IMR-90 (cell line): ENCODE results near the gene COX6B1. TPM values are rescaled to one million over a fixed set of nuclear protein-coding genes. Genes with fewer than 3 reads are reported as not detected.

ENCODE experiments used
- ATAC-seq: fragments of 200-7000 bp; cut with Tn5 transposase; 2 replicates; pipeline ENCODE4 v1.9.1; 2020; ENCODE audit warnings: low read depth, mild to moderate bottlenecking, moderate library complexity
- BruUV-seq: library from RNA; stranded (reverse); fragments of 400-500 nt; replicated peaks from 2 replicates; lab custom pipeline; 2021; lab: Mats Ljungman, UMichigan
- CTCF ChIA-PET: fragments of 300-600 bp; formaldehyde crosslinking; extraction: SDS; loops from one replicate; lab custom pipeline; 2021; ENCODE audit warnings: antibody characterized with exemption; lab: Yijun Ruan, JAX
- POLR2A ChIA-PET: fragments of 300-600 bp; sonication (Branson Sonifier 250); formaldehyde crosslinking; loops from one replicate; lab custom pipeline; 2022; ENCODE audit warnings: antibody characterized with exemption; ENCODE audit not compliant: unreplicated experiment; lab: Charles Lee
- DNase-seq: peaks from one replicate; pipeline ENCODE4 v3.0.0; 2013
- H2AFZ ChIP-seq: replicated peaks from 2 replicates; pipeline ENCODE3; 2013; ENCODE audit warnings: low read length, mild to moderate bottlenecking; ENCODE audit not compliant: poor library complexity
- H2AK5ac ChIP-seq: 2 replicates; pipeline ENCODE4 v1.6.1; 2013; ENCODE audit warnings: low read depth, low read length, inconsistent platforms
- H2AK9ac ChIP-seq: replicated peaks from 2 replicates; pipeline ENCODE3; 2013; ENCODE audit warnings: mild to moderate bottlenecking, low read depth, low read length, moderate library complexity; ENCODE audit not compliant: poor library complexity
- H2BK120ac ChIP-seq: 2 replicates; pipeline ENCODE4 v1.6.1; 2013; ENCODE audit warnings: low read depth, low read length, inconsistent platforms
- H2BK15ac ChIP-seq: 3 replicates; pipeline ENCODE4 v1.6.1; 2013; ENCODE audit warnings: low read depth, low read length, inconsistent platforms
- H2BK20ac ChIP-seq: 2 replicates; pipeline ENCODE4 v1.6.1; 2013; ENCODE audit warnings: low read depth, mild to moderate bottlenecking, inconsistent platforms, low read length, moderate library complexity
- H2BK5ac ChIP-seq: 2 replicates; pipeline ENCODE4 v1.6.1; 2013; ENCODE audit warnings: mild to moderate bottlenecking, low read depth, low read length, inconsistent platforms; ENCODE audit not compliant: poor library complexity, severe bottlenecking
- H3K14ac ChIP-seq: replicated peaks from 2 replicates; pipeline ENCODE4 v1.6.1; 2013; ENCODE audit warnings: low read depth, low read length, inconsistent platforms
- H3K18ac ChIP-seq: 2 replicates; pipeline ENCODE4 v1.6.1; 2013; ENCODE audit warnings: low read depth, low read length, control low read depth
- H3K23ac ChIP-seq: 2 replicates; pipeline ENCODE4 v1.6.1; 2013; ENCODE audit warnings: low read depth, low read length, inconsistent platforms
- H3K27ac ChIP-seq: 2 replicates; pipeline ENCODE4 v1.5.1; 2013; ENCODE audit warnings: mild to moderate bottlenecking, control low read depth, low read length; ENCODE audit not compliant: insufficient read depth
- H3K27me3 ChIP-seq: 2 replicates; pipeline ENCODE4 v1.6.1; 2013; ENCODE audit warnings: low read length; ENCODE audit not compliant: control insufficient read depth, insufficient read depth
- H3K36me3 ChIP-seq: 2 replicates; pipeline ENCODE4 v1.6.1; 2013; ENCODE audit warnings: low read length, mixed read lengths; ENCODE audit not compliant: control insufficient read depth, insufficient read depth
- H3K4ac ChIP-seq: 2 replicates; pipeline ENCODE4 v1.6.1; 2013; ENCODE audit warnings: low read depth, low read length, inconsistent platforms
- H3K4me1 ChIP-seq: 2 replicates; pipeline ENCODE4 v1.6.1; 2013; ENCODE audit warnings: low read length, mixed read lengths; ENCODE audit not compliant: control insufficient read depth, insufficient read depth
- H3K4me2 ChIP-seq: 2 replicates; pipeline ENCODE4 v1.6.1; 2013; ENCODE audit warnings: low read depth, mild to moderate bottlenecking, control low read depth, low read length, moderate library complexity
- H3K4me3 ChIP-seq: 2 replicates; pipeline ENCODE4 v1.5.1; 2013; ENCODE audit warnings: low read depth, mild to moderate bottlenecking, control low read depth, low read length, moderate library complexity; ENCODE audit not compliant: insufficient read depth
- H3K56ac ChIP-seq: 2 replicates; pipeline ENCODE4 v1.6.1; 2013; ENCODE audit warnings: low read length, inconsistent platforms; ENCODE audit not compliant: insufficient read depth; ENCODE audit errors: extremely low read depth
- H3K79me1 ChIP-seq, 2 experiments: 2 replicates each; pipeline ENCODE4 v1.6.1; 2013; ENCODE audit warnings: low read length in 2 of 2, inconsistent platforms in 1 of 2, low read depth in 1 of 2
- H3K9ac ChIP-seq: 2 replicates; pipeline ENCODE4 v1.6.1; 2013; ENCODE audit warnings: low read depth, low read length, control low read depth
- H3K9me1 ChIP-seq: 2 replicates; pipeline ENCODE4 v1.6.1; 2013; ENCODE audit warnings: low read length, inconsistent platforms; ENCODE audit not compliant: insufficient read depth
- H3K9me3 ChIP-seq: 2 replicates; pipeline ENCODE4 v1.6.1; 2013; ENCODE audit warnings: low read length; ENCODE audit not compliant: control insufficient read depth, insufficient read depth
- H4K20me1 ChIP-seq: 2 replicates; pipeline ENCODE4 v1.6.1; 2013; ENCODE audit warnings: low read length, inconsistent platforms; ENCODE audit not compliant: insufficient read depth
- H4K5ac ChIP-seq: 2 replicates; pipeline ENCODE4 v1.6.1; 2013; ENCODE audit warnings: mild to moderate bottlenecking, low read depth, low read length, control low read depth
- H4K8ac ChIP-seq, 2 experiments: 2 replicates each; pipeline ENCODE4 v1.6.1; 2013; ENCODE audit warnings: low read depth in 2 of 2, low read length in 2 of 2, control low read depth in 1 of 2, inconsistent platforms in 1 of 2
- H4K91ac ChIP-seq: 2 replicates; pipeline ENCODE4 v1.6.1; 2013; ENCODE audit warnings: low read depth, low read length, inconsistent platforms; ENCODE audit not compliant: insufficient read depth
- BHLHE40 ChIP-seq: fragments of 150-350 bp; IDR thresholded peaks from 2 replicates; pipeline ENCODE4 v1.6.1; 2016; ENCODE audit warnings: mild to moderate bottlenecking, low read depth, low read length
- MAZ ChIP-seq: IDR thresholded peaks from 2 replicates; pipeline ENCODE4 v1.6.1; 2012; ENCODE audit warnings: low read depth, mild to moderate bottlenecking, low read length, improper control_type of control experiment, moderate library complexity, borderline replicate concordance
- RCOR1 ChIP-seq: IDR thresholded peaks from 2 replicates; pipeline ENCODE4 v1.6.1; 2012; ENCODE audit warnings: mild to moderate bottlenecking, low read length, improper control_type of control experiment; ENCODE audit not compliant: insufficient replicate concordance
- RFX5 ChIP-seq: IDR thresholded peaks from 2 replicates; pipeline ENCODE4 v1.8.0; 2012; ENCODE audit warnings: low read depth, mild to moderate bottlenecking, low read length, moderate library complexity
- WGBS, 2 experiments: methylation state at CpG; one replicate each; pipeline versions ENCODE4 v1.1.5 to v1.1.7; 2013; ENCODE audit warnings: missing lambda C conversion rate in 2 of 2; ENCODE audit not compliant: insufficient read length in 1 of 2; ENCODE audit errors: extremely low coverage in 2 of 2; 5-methylcytosine and 5-hydroxymethylcytosine counted together
- dilution Hi-C: fragments of 300-500 bp; cut with HindIII; formaldehyde crosslinking; loops from one replicate; pipeline ENCODE4 v1.14.3; 2018; ENCODE audit warnings: low sequenced_read_pairs; ENCODE audit not compliant: unreplicated experiment
- in situ Hi-C: fragments of 300-500 bp; cut with MboI; formaldehyde crosslinking; loops from 3 replicates; pipeline ENCODE4 v1.14.3; 2019; ENCODE audit warnings: low sequenced_read_pairs, inconsistent platforms, mixed read lengths
- intact Hi-C: fragments of 100-400 bp; cut with micrococcal nuclease; formaldehyde crosslinking; loops from 2 replicates; pipeline ENCODE4 v1.10.0; 2022
- polyA plus RNA-seq, 3 experiments: library from polyadenylated mRNA; depleted of rRNA; stranded (reverse); fragments of >200 nt; gene quantifications; 2 replicates each; pipeline ENCODE4 v1.2.3, GENCODE V29; 2012; ENCODE audit warnings: low replicate concordance in 1 of 3
- total RNA-seq: library from RNA; depleted of rRNA; stranded (reverse); fragments of >200 nt; gene quantifications from 2 replicates; pipeline ENCODE4 v1.2.3, GENCODE V29; 2012
- TF ChIP-seq, protein P1 (sequence below): fragments of 150-350 bp; IDR thresholded peaks from 2 replicates; pipeline ENCODE4 v1.6.1; 2017; ENCODE audit warnings: mild to moderate bottlenecking, antibody characterized with exemption, low read length, low read depth
- TF ChIP-seq, protein P2 (sequence below): conservative IDR thresholded peaks from 2 replicates; pipeline ENCODE4 v1.5.1; 2012; ENCODE audit warnings: mild to moderate bottlenecking, low read depth, low read length, improper control_type of control experiment

Gene COX6B1
- total and polyA plus RNA-seq, 2 of the 4 experiments (the other 2 are of a cell fraction) = 914 to 983 TPM

DNA sequence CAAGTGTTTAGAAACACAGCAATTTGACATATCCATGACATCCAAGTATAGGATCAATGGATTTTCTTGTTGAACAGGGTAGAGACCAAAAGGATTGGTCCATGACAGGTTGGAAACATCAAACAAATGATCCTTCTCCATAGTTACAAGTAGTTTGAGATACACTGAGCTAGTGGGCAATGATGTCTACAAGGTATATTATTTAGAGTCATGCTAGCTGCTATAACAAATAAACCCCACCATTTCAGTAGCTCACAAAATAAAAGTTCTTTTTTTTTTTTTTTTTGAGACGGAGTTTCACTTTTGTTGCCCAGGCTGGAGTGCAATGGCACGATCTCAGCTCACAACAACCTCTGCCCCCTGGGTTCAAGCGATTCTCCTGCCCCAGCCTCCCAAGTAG, 40.5 kb upstream of the COX6B1 start:
- ATAC-seq (no peak), DNase-seq (no peak)
- H4K5ac ChIP-seq = no peak overlapping the region
- in situ Hi-C loops = no loop called here
- H3K23ac ChIP-seq = no peak overlapping the region
- ChIA-PET POLR2A (no interaction called here), CTCF (no interaction called here)
- no peaks in the 10 kb centered on the region for H4K20me1 ChIP-seq
- H2AFZ ChIP-seq = no peak overlapping the region
- no peak overlapping the region for H2AK5ac ChIP-seq
- no peak overlapping the region for H2BK15ac ChIP-seq
- H3K4me1 ChIP-seq = no peaks in the 10 kb centered on the region
- peaks cover 0 to under 1% of the 10 kb centered on the region in 2 experiments; a peak in 1 of 4 replicates for H3K79me1 ChIP-seq
- H3K9me1 ChIP-seq = peaks cover 7% of the 10 kb centered on the region; the same call in 1 of the 2 replicates
- H3K27me3 ChIP-seq = 0 out of 2 replicates have a peak, but pooled peaks cover under 1% of the 10 kb centered on the region
- H3K36me3 ChIP-seq = no peaks in the 10 kb centered on the region
- H3K18ac ChIP-seq = no peak overlapping the region
- H3K56ac ChIP-seq = no peak overlapping the region
- WGBS, 2 experiments = no CpG with 5 or more reads among the region's 3 CpGs
- no peak overlapping the region for H3K4me3 ChIP-seq
- no peak overlapping the region for H3K9ac ChIP-seq
- no peak overlapping the region for H3K4ac ChIP-seq
- H3K4me2 ChIP-seq = no peak overlapping the region
- H2AK9ac ChIP-seq = no peak overlapping the region
- BruUV-seq = no TSS peak
- H3K27ac ChIP-seq = no peak overlapping the region
- H2BK20ac ChIP-seq = no peak overlapping the region
- no peak overlapping the region for H4K8ac ChIP-seq
- dilution Hi-C loops = no loop called here
- H3K14ac ChIP-seq = no peak overlapping the region
- TF ChIP-seq BHLHE40 = no peak
- TF ChIP-seq RFX5 = no peak
- TF ChIP-seq MAZ = no peak
- TF ChIP-seq RCOR1 = no peak
- TF ChIP-seq, protein P1, sequence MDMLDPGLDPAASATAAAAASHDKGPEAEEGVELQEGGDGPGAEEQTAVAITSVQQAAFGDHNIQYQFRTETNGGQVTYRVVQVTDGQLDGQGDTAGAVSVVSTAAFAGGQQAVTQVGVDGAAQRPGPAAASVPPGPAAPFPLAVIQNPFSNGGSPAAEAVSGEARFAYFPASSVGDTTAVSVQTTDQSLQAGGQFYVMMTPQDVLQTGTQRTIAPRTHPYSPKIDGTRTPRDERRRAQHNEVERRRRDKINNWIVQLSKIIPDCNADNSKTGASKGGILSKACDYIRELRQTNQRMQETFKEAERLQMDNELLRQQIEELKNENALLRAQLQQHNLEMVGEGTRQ = no peak
- TF ChIP-seq, protein P2, sequence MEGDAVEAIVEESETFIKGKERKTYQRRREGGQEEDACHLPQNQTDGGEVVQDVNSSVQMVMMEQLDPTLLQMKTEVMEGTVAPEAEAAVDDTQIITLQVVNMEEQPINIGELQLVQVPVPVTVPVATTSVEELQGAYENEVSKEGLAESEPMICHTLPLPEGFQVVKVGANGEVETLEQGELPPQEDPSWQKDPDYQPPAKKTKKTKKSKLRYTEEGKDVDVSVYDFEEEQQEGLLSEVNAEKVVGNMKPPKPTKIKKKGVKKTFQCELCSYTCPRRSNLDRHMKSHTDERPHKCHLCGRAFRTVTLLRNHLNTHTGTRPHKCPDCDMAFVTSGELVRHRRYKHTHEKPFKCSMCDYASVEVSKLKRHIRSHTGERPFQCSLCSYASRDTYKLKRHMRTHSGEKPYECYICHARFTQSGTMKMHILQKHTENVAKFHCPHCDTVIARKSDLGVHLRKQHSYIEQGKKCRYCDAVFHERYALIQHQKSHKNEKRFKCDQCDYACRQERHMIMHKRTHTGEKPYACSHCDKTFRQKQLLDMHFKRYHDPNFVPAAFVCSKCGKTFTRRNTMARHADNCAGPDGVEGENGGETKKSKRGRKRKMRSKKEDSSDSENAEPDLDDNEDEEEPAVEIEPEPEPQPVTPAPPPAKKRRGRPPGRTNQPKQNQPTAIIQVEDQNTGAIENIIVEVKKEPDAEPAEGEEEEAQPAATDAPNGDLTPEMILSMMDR = no peak
- intact Hi-C loops = no loop called here
- H2BK5ac ChIP-seq = no peak overlapping the region
- H3K9me3 ChIP-seq = peaks cover 6% of the 10 kb centered on the region
- H4K91ac ChIP-seq = no peak overlapping the region
- no peak overlapping the region for H2BK120ac ChIP-seq
